ENCODE measurements around the gene ITGA5.

DNA sequence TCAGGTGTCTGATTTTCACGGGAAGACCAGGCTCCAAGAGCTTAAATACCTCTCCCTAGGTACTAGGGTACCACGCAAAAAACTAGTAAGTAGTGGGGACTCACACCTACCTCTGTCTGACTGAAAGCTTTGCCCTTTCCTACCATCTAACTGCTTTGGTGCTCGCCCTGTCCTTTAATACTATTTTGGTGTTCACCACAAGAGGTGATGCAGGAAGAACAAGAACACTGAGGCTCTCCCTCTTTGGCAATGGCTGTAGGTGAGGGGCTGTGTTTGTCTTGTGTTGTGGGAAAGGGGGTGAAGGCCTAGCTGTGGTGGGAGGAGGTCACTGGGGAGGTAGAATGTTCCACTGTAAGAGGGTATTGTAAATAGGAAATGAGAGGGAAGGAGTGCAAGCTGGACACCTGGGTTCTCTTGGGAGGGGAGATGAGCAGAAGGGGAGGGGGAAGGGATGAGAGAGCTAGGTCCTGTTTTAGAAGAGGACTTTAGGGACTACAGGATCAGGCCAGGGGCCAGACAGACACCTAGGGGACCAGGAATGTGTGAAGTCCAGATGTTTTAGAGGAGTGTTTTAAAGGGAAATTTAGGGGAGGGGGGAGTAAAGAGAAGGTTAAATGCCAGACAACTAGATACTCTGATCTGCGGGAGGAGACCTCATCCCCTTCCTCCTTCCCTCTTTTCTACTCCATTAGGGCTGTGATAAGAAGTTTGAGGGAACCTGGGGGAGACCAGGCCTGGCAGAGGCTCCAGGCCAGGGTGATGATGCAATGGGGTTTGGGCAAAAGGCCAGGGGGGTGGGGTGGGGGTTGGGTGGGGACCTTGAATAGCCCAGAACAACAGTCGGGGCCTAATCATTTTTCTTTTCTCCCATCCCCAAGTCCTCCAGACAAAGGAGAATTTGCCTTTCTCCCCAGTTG, 2.1 kb downstream of the ITGA5 start:
- TF ChIP-seq, protein P1, sequence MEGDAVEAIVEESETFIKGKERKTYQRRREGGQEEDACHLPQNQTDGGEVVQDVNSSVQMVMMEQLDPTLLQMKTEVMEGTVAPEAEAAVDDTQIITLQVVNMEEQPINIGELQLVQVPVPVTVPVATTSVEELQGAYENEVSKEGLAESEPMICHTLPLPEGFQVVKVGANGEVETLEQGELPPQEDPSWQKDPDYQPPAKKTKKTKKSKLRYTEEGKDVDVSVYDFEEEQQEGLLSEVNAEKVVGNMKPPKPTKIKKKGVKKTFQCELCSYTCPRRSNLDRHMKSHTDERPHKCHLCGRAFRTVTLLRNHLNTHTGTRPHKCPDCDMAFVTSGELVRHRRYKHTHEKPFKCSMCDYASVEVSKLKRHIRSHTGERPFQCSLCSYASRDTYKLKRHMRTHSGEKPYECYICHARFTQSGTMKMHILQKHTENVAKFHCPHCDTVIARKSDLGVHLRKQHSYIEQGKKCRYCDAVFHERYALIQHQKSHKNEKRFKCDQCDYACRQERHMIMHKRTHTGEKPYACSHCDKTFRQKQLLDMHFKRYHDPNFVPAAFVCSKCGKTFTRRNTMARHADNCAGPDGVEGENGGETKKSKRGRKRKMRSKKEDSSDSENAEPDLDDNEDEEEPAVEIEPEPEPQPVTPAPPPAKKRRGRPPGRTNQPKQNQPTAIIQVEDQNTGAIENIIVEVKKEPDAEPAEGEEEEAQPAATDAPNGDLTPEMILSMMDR (IDR thresholded peaks at IDR 0.05 in 8 of 11, conservative IDR thresholded peaks at IDR 0.05 in 3 of 11) = no peak
- TF ChIP-seq POLR2AphosphoS5 (IDR thresholded peaks at IDR 0.05) (no peak), POLR2A (IDR thresholded peaks at IDR 0.05) (no peak)

All from spleen (tissue), 7 donors.